Left lung (tissue), 10 donors: ENCODE measurements around the gene DCLRE1B. TPM values are rescaled to one million over a fixed set of nuclear protein-coding genes. Genes with fewer than 3 reads are reported as not detected.

Experiments used
- ATAC-seq: fragments of 200-7000 bp; cut with Tn5 transposase; one replicate; pipeline ENCODE4 v1.9.1; 2020; ENCODE audit warnings: moderate library complexity
- DNase-seq, 4 donors: peaks; one replicate each; pipeline ENCODE4 v3.0.0-alpha.2; 2013 to 2020
- H3K27ac ChIP-seq, 2 donors: fragments of 200-600 bp; sonication (generic) in 1 of 2; one replicate each; pipeline versions ENCODE4 v1.5.0 to v1.8.0; 2020 to 2021
- H3K27me3 ChIP-seq, 2 donors: fragments of 200-600 bp; sonication (generic) in 1 of 2; one replicate each; pipeline versions ENCODE4 v1.5.0 to v1.8.0; 2020 to 2021
- H3K36me3 ChIP-seq, 2 donors: fragments of 200-600 bp; sonication (generic) in 1 of 2; one replicate each; pipeline versions ENCODE4 v1.5.0 to v1.8.0; 2020 to 2021
- H3K4me1 ChIP-seq, 2 donors: fragments of 200-600 bp; one replicate each; pipeline ENCODE4 v1.8.0; 2021
- H3K4me3 ChIP-seq, 2 donors: fragments of 200-600 bp; sonication (generic) in 1 of 2; one replicate each; pipeline versions ENCODE4 v1.5.0 to v1.8.0; 2020 to 2021; ENCODE audit warnings: mild to moderate bottlenecking in 1 of 2
- H3K9me3 ChIP-seq, 2 donors: fragments of 200-600 bp; sonication (generic) in 1 of 2; one replicate each; pipeline versions ENCODE4 v1.5.0 to v1.8.0; 2020 to 2021
- intact Hi-C, 2 donors: fragments of 100-400 bp; cut with DNase I; formaldehyde crosslinking; loops; one replicate each; pipeline versions ENCODE4 v1.11.2 to v1.14.2; 2022
- polyA plus RNA-seq, 6 donors: library from polyadenylated mRNA; unstranded; fragments of 120-200 nt; gene quantifications; one replicate each; pipeline ENCODE4 v1.2.1, GENCODE V29; 2013; ENCODE audit not compliant: insufficient read length in 6 of 6
- total RNA-seq, 2 donors: library from RNA; stranded (reverse); fragmentation: NEBNext Ultra II Directional; extraction: Animal tissue kit (Norgen Biotek cat#: 25700); gene quantifications; one replicate each; pipeline ENCODE4 v1.2.1, GENCODE V29; 2021
- TF ChIP-seq, protein P1 (sequence below), 2 donors: fragments of 200-600 bp; sonication (generic) in 1 of 2; IDR thresholded peaks; one replicate each; pipeline versions ENCODE4 v1.5.0 to v1.8.0; 2021; ENCODE audit warnings: antibody characterized with exemption in 2 of 2
- donor health status: DM: no; HTN: yes; CAD: no.
- donor health status: DM: no; HTN: no; CAD: no.

The DCLRE1B gene
- total and polyA plus RNA-seq, 8 donors, result 7.3 to 11.9 (median 9.8) TPM

DNA sequence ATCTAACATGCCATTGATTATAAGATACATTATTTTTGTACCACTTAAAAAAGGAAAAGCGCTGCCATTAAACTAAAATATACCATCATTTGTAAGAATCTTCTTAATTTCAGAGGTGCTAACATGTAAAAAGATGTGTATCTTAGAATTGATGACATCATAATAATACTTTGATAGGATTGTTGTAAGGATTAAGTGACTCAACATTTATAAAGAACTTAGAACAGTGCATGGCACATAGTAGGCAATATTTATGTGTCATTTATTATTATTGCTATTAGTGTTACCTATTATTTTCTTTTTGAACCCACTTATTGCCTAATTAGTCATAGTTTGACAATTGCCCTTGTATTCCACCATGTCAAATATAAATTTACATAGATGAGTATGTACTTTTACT is 45.8 kb downstream of the DCLRE1B start:
- peaks cover 26 to 40% of the 10 kb centered on the region in 2 donors for H3K4me1 ChIP-seq
- DNase-seq (no peak), ATAC-seq (no peak)
- TF ChIP-seq, protein P1, sequence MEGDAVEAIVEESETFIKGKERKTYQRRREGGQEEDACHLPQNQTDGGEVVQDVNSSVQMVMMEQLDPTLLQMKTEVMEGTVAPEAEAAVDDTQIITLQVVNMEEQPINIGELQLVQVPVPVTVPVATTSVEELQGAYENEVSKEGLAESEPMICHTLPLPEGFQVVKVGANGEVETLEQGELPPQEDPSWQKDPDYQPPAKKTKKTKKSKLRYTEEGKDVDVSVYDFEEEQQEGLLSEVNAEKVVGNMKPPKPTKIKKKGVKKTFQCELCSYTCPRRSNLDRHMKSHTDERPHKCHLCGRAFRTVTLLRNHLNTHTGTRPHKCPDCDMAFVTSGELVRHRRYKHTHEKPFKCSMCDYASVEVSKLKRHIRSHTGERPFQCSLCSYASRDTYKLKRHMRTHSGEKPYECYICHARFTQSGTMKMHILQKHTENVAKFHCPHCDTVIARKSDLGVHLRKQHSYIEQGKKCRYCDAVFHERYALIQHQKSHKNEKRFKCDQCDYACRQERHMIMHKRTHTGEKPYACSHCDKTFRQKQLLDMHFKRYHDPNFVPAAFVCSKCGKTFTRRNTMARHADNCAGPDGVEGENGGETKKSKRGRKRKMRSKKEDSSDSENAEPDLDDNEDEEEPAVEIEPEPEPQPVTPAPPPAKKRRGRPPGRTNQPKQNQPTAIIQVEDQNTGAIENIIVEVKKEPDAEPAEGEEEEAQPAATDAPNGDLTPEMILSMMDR (IDR thresholded peaks at IDR 0.05), result no peak
- intact Hi-C loops, result no loop called here
- peaks cover 0 to 25% of the 10 kb centered on the region in 2 donors for H3K36me3 ChIP-seq
- H3K4me3 ChIP-seq, result no peak overlapping the region
- H3K9me3 ChIP-seq, result no peaks in the 10 kb centered on the region
- no peaks in the 10 kb centered on the region for H3K27me3 ChIP-seq
- no peak overlapping the region for H3K27ac ChIP-seq

DNA sequence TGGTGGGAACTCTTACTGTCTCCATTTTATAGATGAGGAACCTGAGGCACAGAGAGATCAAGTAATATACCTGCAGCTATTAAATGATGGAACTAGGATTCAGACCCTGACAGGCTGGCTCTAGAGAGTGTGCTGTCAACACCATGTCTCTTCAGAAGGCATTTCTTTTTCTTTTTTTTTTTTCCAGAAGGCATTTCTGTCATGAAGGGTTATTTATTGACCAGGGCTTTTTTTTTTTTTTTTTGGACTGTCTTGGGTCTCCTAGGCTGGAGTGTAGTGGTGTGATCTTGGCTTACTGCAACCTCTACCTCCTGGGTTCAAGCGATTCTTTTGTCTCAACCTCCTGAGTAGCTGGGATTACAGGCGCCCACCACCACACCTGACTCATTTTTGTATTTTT is 46.6 kb downstream of the DCLRE1B start:
- Histone ChIP-seq H3K4me3 (no peak overlapping the region), H3K27me3 (no peaks in the 10 kb centered on the region), H3K9me3 (no peaks in the 10 kb centered on the region), H3K27ac (no peak overlapping the region), H3K4me1 (peaks cover 19 to 32% of the 10 kb centered on the region in 2 donors), H3K36me3 (peaks cover 0 to 33% of the 10 kb centered on the region in 2 donors)
- intact Hi-C loops, result no loop called here
- TF ChIP-seq, protein P1 (IDR thresholded peaks at IDR 0.05), result no peak
- DNase-seq (no peak), ATAC-seq (no peak)

DNA sequence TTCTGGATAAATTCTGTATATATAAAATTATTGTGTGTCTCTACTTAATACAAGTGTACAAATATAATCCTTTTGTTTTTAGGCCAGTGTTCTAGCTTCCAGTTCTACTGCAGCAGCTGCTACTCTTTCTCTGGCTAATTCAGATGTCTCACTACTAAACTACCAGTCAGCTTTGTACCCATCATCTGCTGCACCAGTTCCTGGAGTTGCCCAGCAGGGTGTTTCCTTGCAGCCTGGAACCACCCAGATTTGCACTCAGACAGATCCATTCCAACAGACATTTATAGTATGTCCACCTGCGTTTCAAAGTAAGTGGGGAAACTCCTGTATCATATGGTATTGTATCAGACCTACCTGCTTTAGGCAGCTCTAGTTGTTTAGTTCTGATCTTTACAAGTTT is 52.9 kb downstream of the DCLRE1B start:
- Histone ChIP-seq H3K4me1 (peaks cover 0 to 4% of the 10 kb centered on the region in 2 donors), H3K27me3 (no peaks in the 10 kb centered on the region), H3K4me3 (no peak overlapping the region), H3K27ac (no peak overlapping the region), H3K36me3 (peaks cover 0 to 89% of the 10 kb centered on the region in 2 donors), H3K9me3 (no peaks in the 10 kb centered on the region)
- DNase-seq (no peak), ATAC-seq (no peak)
- TF ChIP-seq, protein P1 (IDR thresholded peaks at IDR 0.05), result no peak
- intact Hi-C loops, result no loop called here

DNA sequence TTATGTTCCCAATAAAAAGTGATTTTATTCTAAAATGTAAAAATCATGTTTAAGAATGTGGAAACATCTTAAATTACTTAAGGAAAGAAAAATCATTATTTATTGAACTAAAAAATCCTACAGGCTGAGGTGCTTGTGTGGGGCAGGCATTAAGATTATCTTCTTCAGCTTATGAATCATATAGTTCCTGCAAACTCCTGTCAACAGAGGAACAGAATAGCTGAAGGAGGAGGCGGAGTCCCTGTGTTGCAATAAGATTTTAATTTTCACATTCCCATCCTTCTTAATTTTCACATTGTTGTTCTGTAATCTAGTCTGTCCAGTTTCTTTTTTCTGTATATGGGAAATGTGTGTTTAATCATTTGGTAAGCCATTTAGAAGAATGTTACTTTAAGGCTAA is 53.6 kb downstream of the DCLRE1B start:
- Histone ChIP-seq H3K4me1 (no peaks in the 10 kb centered on the region), H3K27me3 (no peaks in the 10 kb centered on the region), H3K9me3 (no peaks in the 10 kb centered on the region), H3K4me3 (no peak overlapping the region), H3K36me3 (peaks cover 0 to 92% of the 10 kb centered on the region in 2 donors), H3K27ac (no peak overlapping the region)
- DNase-seq (no peak), ATAC-seq (peak; percentile 18)
- intact Hi-C loops, result no loop called here
- TF ChIP-seq, protein P1 (IDR thresholded peaks at IDR 0.05), result no peak

DNA sequence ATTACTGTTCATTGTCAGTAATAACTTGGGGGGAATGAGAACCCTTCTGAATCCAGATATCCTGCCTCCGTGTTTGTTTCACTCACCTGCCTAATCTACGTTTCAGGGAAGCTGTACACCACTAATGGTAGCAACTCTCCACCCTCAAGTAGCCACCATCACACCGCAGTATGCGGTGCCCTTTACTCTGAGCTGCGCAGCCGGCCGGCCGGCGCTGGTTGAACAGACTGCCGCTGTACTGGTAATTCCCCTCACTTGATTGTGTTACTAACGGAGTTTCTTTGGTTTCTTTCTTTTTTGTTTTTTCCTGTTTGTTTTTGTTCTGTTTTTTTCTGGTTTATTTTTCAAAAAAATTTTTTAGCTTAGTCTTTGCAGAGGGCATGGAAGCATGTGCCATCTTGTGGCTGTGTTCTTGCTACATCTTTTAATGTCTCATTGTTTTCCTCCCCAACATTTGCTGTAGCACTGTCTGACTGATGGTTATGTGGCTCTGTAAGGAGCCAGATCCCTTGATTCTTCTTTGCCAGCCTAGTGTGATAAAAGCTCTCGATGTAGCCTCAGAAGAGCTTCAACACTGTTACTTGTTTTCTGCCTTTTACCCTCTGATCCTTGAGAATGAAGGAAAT is 58.3 kb downstream of the DCLRE1B start:
- ATAC-seq (no peak), DNase-seq (no peak)
- intact Hi-C loops, result no loop called here
- Histone ChIP-seq H3K27ac (no peak overlapping the region), H3K27me3 (no peaks in the 10 kb centered on the region), H3K9me3 (no peaks in the 10 kb centered on the region), H3K36me3 (peaks cover 2 to 94% of the 10 kb centered on the region in 2 donors), H3K4me1 (no peaks in the 10 kb centered on the region), H3K4me3 (no peak overlapping the region)
- TF ChIP-seq, protein P1 (IDR thresholded peaks at IDR 0.05), result no peak

Other genes starting within 250 kb of the DCLRE1B start
- 10 to 100 TPM; 25.7 to 36.1 TPM for gene PHTF1, start 145.8 kb upstream of the DCLRE1B start, total RNA-seq
- gene PHTF1, start 145.8 kb upstream of the DCLRE1B start, polyA plus RNA-seq, result 10 to 100 TPM; 20.0 to 23.8 (median 22.1) TPM
- gene RSBN1, start 92.8 kb upstream of the DCLRE1B start, total RNA-seq, result 10 to 100 TPM; 15.6 to 19.5 TPM
- gene RSBN1, start 92.8 kb upstream of the DCLRE1B start, polyA plus RNA-seq, result 10 to 100 TPM; 22.8 to 26.8 (median 24.2) TPM
- 10 to 100 TPM in 1 of 2 donors, 1 to 10 TPM in 1; 5.6 to 10.0 TPM for gene PTPN22, start 33.6 kb upstream of the DCLRE1B start, total RNA-seq
- gene PTPN22, start 33.6 kb upstream of the DCLRE1B start, polyA plus RNA-seq, result 1 to 10 TPM in 2 of 6 donors, under 1 TPM in 4; 0.62 to 1.0 (median 0.83) TPM
- gene BCL2L15, start 17.7 kb upstream of the DCLRE1B start, total RNA-seq, result 1 to 10 TPM; 2.2 to 2.3 TPM
- gene BCL2L15, start 17.7 kb upstream of the DCLRE1B start, polyA plus RNA-seq, result 1 to 10 TPM in 5 of 6 donors, under 1 TPM in 1; 0.91 to 2.7 (median 1.1) TPM
- 10 to 100 TPM; 15.4 to 21.2 TPM for gene AP4B1, start 527 bp upstream of the DCLRE1B start, total RNA-seq
- 10 to 100 TPM; 51.5 to 65.1 (median 56.1) TPM for gene AP4B1, start 527 bp upstream of the DCLRE1B start, polyA plus RNA-seq
- 10 to 100 TPM; 61.1 to 77.4 TPM for gene HIPK1, start 24.0 kb downstream of the DCLRE1B start, total RNA-seq
- gene HIPK1, start 24.0 kb downstream of the DCLRE1B start, polyA plus RNA-seq, result 10 to 100 TPM; 38.7 to 49.7 (median 43.0) TPM
- gene OLFML3, start 74.1 kb downstream of the DCLRE1B start, total RNA-seq, result 10 to 100 TPM; 53.8 to 74.2 TPM
- gene OLFML3, start 74.1 kb downstream of the DCLRE1B start, polyA plus RNA-seq, result 100 to 1,000 TPM; 229 to 291 (median 273) TPM
- not detected for gene SYT6, start 248.5 kb downstream of the DCLRE1B start, total RNA-seq
- 10 to 100 TPM; 10.9 to 21.9 (median 12.6) TPM for gene SYT6, start 248.5 kb downstream of the DCLRE1B start, polyA plus RNA-seq